HepG2 (cell line): ENCODE measurements around the gene MSTO1. TPM values are rescaled to one million over a fixed set of nuclear protein-coding genes. Genes with fewer than 3 reads are reported as not detected.
A peak's percentile ranks its signal among the peaks of the same experiment; 100 is the strongest.

Experiments used
- CBX2 ChIP-seq, 2 experiments: fragments of 200-600 bp in 1 of 2; sonication (generic); formaldehyde crosslinking in 1 of 2; IDR thresholded peaks; 2 replicates each; pipeline versions ENCODE4 v1.7.0 to v1.8.1; 2018 to 2022; ENCODE audit warnings: low read depth in 2 of 2, low read length in 1 of 2, mild to moderate bottlenecking in 1 of 2, missing genetic modification reagents in 1 of 2
- JUND ChIP-seq: sonication (generic); formaldehyde crosslinking; IDR thresholded peaks from 2 replicates; pipeline ENCODE4 v1.8.0; 2022; ENCODE audit warnings: mild to moderate bottlenecking, missing genetic modification reagents
- KDM5A ChIP-seq: fragments of 200-600 bp; sonication (generic); IDR thresholded peaks from 2 replicates; pipeline ENCODE4 v1.7.0; 2018; ENCODE audit warnings: antibody characterized with exemption, mild to moderate bottlenecking, low read length, borderline replicate concordance
- KLF13 ChIP-seq: sonication (generic); formaldehyde crosslinking; IDR thresholded peaks from 2 replicates; pipeline ENCODE4 v1.4.0; 2020; ENCODE audit warnings: mild to moderate bottlenecking, missing genetic modification reagents
- ZNF121 ChIP-seq: sonication (generic); formaldehyde crosslinking; IDR thresholded peaks from 2 replicates; pipeline ENCODE4 v1.5.0; 2020; ENCODE audit warnings: mild to moderate bottlenecking, missing genetic modification reagents
- ZNF20 ChIP-seq: sonication (generic); formaldehyde crosslinking; IDR thresholded peaks from 2 replicates; pipeline ENCODE4 v1.4.0; 2020; ENCODE audit warnings: mild to moderate bottlenecking, moderate library complexity, missing genetic modification reagents
- ZNF274 ChIP-seq: sonication (generic); formaldehyde crosslinking; IDR thresholded peaks from 2 replicates; pipeline ENCODE4 v1.5.1; 2020; ENCODE audit warnings: mild to moderate bottlenecking, missing genetic modification reagents
- ZSCAN21 ChIP-seq: sonication (generic); formaldehyde crosslinking; IDR thresholded peaks from 2 replicates; pipeline ENCODE4 v1.8.0; 2022; ENCODE audit warnings: mild to moderate bottlenecking, missing genetic modification reagents, moderate library complexity, borderline replicate concordance
- polyA plus RNA-seq, 8 experiments: library from polyadenylated mRNA; depleted of rRNA in 3 of 8; stranded (reverse) in 7 of 8; unstranded in 1 of 8; fragments of >200 nt; fragmentation: Illumina TruSeq in 4 of 8; extraction: Trizol in 4 of 8; gene quantifications; 2 replicates each; pipeline versions ENCODE4 v1.2.1 to v1.2.3, GENCODE V29; 2011 to 2016; ENCODE audit warnings: low read depth in 4 of 8, missing spikeins in 1 of 8, mixed read lengths in 1 of 8; ENCODE audit not compliant: insufficient read depth in 1 of 8
- total RNA-seq, 5 experiments: library from RNA; depleted of rRNA; stranded (reverse); fragments of >200 nt; fragmentation: Illumina TruSeq; extraction: Trizol; gene quantifications; 2 replicates each; pipeline ENCODE4 v1.2.3, GENCODE V29; 2016; ENCODE audit warnings: low read depth in 1 of 5
- TF ChIP-seq, protein P1 (sequence below): sonication (generic); formaldehyde crosslinking; IDR thresholded peaks from 2 replicates; pipeline ENCODE4 v1.4.0; 2020; ENCODE audit warnings: missing genetic modification reagents

The MSTO1 gene
- total and polyA plus RNA-seq, 2 of the 13 experiments (the other 11 are each of a cell fraction or from before 2014, with no cell fraction given), result 19.1 to 25.3 TPM

DNA sequence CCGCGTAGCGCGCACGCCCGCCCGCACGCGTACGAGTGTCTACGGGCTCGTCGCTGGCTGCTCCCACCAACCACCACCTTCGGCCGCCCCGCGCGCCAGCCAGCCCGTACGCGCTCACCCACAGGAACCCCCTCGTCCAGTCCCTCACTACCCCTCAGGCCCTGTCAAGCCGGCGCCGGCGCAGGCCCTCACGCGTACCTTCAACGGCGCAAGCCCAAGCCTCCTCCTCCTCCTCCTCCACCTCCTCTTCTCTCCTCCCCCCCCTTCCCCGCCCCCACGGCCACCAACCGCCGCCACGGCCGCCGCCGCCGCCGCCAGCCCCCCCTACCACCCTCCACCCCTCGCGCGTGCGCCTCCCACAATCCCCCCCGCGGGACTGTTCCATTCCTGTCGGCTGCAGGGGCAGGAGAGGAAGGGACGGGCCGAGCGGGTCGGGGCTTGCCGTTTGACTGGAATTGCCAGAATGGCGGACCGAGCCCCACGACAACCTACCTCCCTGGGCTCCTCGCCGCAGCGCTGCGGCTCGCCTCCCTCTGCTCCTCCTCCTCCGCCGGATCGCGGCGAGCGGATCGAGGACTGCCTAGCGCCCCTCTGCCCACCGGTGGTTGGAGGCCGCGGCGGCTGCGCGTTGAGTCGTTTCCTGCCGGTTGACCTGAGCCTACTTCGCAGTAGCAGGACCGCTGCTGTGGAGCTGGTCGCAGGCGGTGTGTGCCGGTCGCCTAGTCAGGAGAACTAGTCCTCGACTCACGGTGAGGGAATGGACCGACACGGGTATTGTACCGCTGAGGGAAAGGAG lies 47.2 kb upstream of the MSTO1 start, which contains the start of gene ASH1L (continued):
- TF ChIP-seq JUND (CRISPR knock-in tag) (0 out of 2 replicates have a peak, but pooled peaks have one; percentile 51), ZNF121 (0 out of 2 replicates have a peak, but pooled peaks have one; percentile 14), ZSCAN21 (CRISPR knock-in tag) (peak; percentile 67; the same call in 1 of the 2 replicates), CBX2 (IDR thresholded peaks at IDR 0.05; ENCODE audit: low read depth, low read length) (no peak), CBX2 (CRISPR knock-in tag; IDR thresholded peaks at IDR 0.05; ENCODE audit: low read depth) (no peak), ZNF274 (CRISPR knock-in tag) (peak; percentile 37; the same call in 1 of the 2 replicates), KLF13 (no peak), KDM5A (peak; percentile 1; the same call in 1 of the 2 replicates), ZNF20 (CRISPR knock-in tag) (0 out of 2 replicates have a peak, but pooled peaks have one; percentile 69)
- TF ChIP-seq, protein P1, sequence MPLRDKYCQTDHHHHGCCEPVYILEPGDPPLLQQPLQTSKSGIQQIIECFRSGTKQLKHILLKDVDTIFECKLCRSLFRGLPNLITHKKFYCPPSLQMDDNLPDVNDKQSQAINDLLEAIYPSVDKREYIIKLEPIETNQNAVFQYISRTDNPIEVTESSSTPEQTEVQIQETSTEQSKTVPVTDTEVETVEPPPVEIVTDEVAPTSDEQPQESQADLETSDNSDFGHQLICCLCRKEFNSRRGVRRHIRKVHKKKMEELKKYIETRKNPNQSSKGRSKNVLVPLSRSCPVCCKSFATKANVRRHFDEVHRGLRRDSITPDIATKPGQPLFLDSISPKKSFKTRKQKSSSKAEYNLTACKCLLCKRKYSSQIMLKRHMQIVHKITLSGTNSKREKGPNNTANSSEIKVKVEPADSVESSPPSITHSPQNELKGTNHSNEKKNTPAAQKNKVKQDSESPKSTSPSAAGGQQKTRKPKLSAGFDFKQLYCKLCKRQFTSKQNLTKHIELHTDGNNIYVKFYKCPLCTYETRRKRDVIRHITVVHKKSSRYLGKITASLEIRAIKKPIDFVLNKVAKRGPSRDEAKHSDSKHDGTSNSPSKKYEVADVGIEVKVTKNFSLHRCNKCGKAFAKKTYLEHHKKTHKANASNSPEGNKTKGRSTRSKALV (CRISPR knock-in tag), result 0 out of 2 replicates have a peak, but pooled peaks have one; percentile 42
